ENCODE measurements around the gene SCAF8.
"Not testable (repeated sequence)": the region's sequence is repeated elsewhere in the genome, so short reads cannot be mapped to it uniquely, and the experiment has no call there.

Gene SCAF8

GRCh38 chr6:154786144-154786868, 53.1 kb downstream of the SCAF8 start:
- DNase-seq = no peak

GRCh38 chr6:154791556-154792317, 58.5 kb downstream of the SCAF8 start:
- DNase-seq = no peak

GRCh38 chr6:154792325-154792724, 59.1 kb downstream of the SCAF8 start:
- DNase-seq = no peak

- DNase-seq = no peak
These were observed 59.5 kb downstream of the SCAF8 start for GRCh38 chr6:154792761-154793160.

- DNase-seq = no peak
These were observed 63.3 kb downstream of the SCAF8 start for GRCh38 chr6:154796484-154796883.

- no peak for DNase-seq
These were observed 64.6 kb downstream of the SCAF8 start for GRCh38 chr6:154797857-154798256.

GRCh38 chr6:154800338-154800737, 67.1 kb downstream of the SCAF8 start:
- no peak for DNase-seq

- no peak for DNase-seq
These were observed 72.2 kb downstream of the SCAF8 start for GRCh38 chr6:154805288-154805911.

GRCh38 chr6:154806804-154807203, 73.6 kb downstream of the SCAF8 start:
- DNase-seq = no peak

- not testable (repeated sequence) for DNase-seq
These were observed 78.4 kb downstream of the SCAF8 start for GRCh38 chr6:154811663-154812062.

- DNase-seq = no peak
These were observed 80.8 kb downstream of the SCAF8 start for GRCh38 chr6:154814063-154814462.

- no peak for DNase-seq
These were observed 83.0 kb downstream of the SCAF8 start for GRCh38 chr6:154815938-154816820.

- DNase-seq = no peak
These were observed 87.9 kb downstream of the SCAF8 start for GRCh38 chr6:154821099-154821498.

- no peak for DNase-seq
These were observed 88.4 kb downstream of the SCAF8 start for GRCh38 chr6:154821638-154822037.

- DNase-seq = no peak
These were observed 89.8 kb downstream of the SCAF8 start for GRCh38 chr6:154822947-154823558.

- no peak for DNase-seq
These were observed 90.9 kb downstream of the SCAF8 start for GRCh38 chr6:154824076-154824475.

- DNase-seq = no peak
These were observed 96.8 kb downstream of the SCAF8 start for GRCh38 chr6:154829970-154830369.

- no peak for DNase-seq
These were observed 97.6 kb downstream of the SCAF8 start for GRCh38 chr6:154830771-154831170.

GRCh38 chr6:154835307-154835706, 102.1 kb downstream of the SCAF8 start:
- DNase-seq = no peak

GRCh38 chr6:154839546-154839945, 106.3 kb downstream of the SCAF8 start:
- DNase-seq = no peak

- DNase-seq = no peak
These were observed 107.1 kb downstream of the SCAF8 start for GRCh38 chr6:154840363-154840762.

- DNase-seq = no peak
These were observed 107.9 kb downstream of the SCAF8 start for GRCh38 chr6:154841109-154841508.

Data from stimulated activated CD4-positive, alpha-beta T cell treated with anti-CD3 and anti-CD28 coated beads, Interleukin-4, amount 100 ng/mL, for 1 hour (primary cell).